IPS-18c (cell line): ENCODE measurements around the gene SCFD2.

Experiments used
- H3K4me3 ChIP-seq: 2 replicates; pipeline ENCODE4 v1.7.0; 2013; ENCODE audit warnings: low read depth, mild to moderate bottlenecking, low read length, moderate library complexity; ENCODE audit not compliant: insufficient read depth
- H3K9me3 ChIP-seq: one replicate; pipeline ENCODE4 v1.6.1; 2013; ENCODE audit warnings: mild to moderate bottlenecking, low read length, moderate library complexity; ENCODE audit not compliant: control insufficient read depth, insufficient read depth

The SCFD2 gene

GRCh38 chr4:53113431-53114225 lies 252.2 kb downstream of the SCFD2 start:
- H3K9me3 ChIP-seq: no peaks in the 10 kb centered on the region

GRCh38 chr4:53105313-53105712 lies 260.5 kb downstream of the SCFD2 start:
- H3K4me3 ChIP-seq: no peak overlapping the region
- H3K9me3 ChIP-seq: peaks cover 2% of the 10 kb centered on the region

More at GRCh38 chr4:53113431-53114225, 252.2 kb downstream of the SCFD2 start:
- H3K4me3 ChIP-seq: no peak overlapping the region

GRCh38 chr4:53103481-53103880 lies 262.4 kb downstream of the SCFD2 start:
- H3K4me3 ChIP-seq: no peak overlapping the region
- H3K9me3 ChIP-seq: peaks cover 2% of the 10 kb centered on the region

- peaks cover 2% of the 10 kb centered on the region for H3K9me3 ChIP-seq
- no peak overlapping the region for H3K4me3 ChIP-seq
Observed at GRCh38 chr4:53101191-53101581, 264.7 kb downstream of the SCFD2 start.

- Histone ChIP-seq H3K9me3 (peaks cover 2% of the 10 kb centered on the region), H3K4me3 (no peak overlapping the region)
Observed at GRCh38 chr4:53100501-53101190, 265.2 kb downstream of the SCFD2 start.

- Histone ChIP-seq H3K9me3 (no peaks in the 10 kb centered on the region), H3K4me3 (no peak overlapping the region)
Observed at GRCh38 chr4:53098681-53099121, 267.2 kb downstream of the SCFD2 start.

GRCh38 chr4:53094040-53094439 lies 271.8 kb downstream of the SCFD2 start:
- H3K9me3 ChIP-seq: no peaks in the 10 kb centered on the region

GRCh38 chr4:53089936-53090729 lies 275.7 kb downstream of the SCFD2 start:
- Histone ChIP-seq H3K9me3 (no peaks in the 10 kb centered on the region), H3K4me3 (no peak overlapping the region)

More at GRCh38 chr4:53094040-53094439, 271.8 kb downstream of the SCFD2 start:
- H3K4me3 ChIP-seq: no peak overlapping the region

- Histone ChIP-seq H3K9me3 (no peaks in the 10 kb centered on the region), H3K4me3 (no peak overlapping the region)
Observed at GRCh38 chr4:53088152-53088551, 277.7 kb downstream of the SCFD2 start.

- Histone ChIP-seq H3K9me3 (no peaks in the 10 kb centered on the region), H3K4me3 (no peak overlapping the region)
Observed at GRCh38 chr4:53076374-53076958, 289.4 kb downstream of the SCFD2 start.

GRCh38 chr4:53075162-53075785 lies 290.6 kb downstream of the SCFD2 start:
- no peaks in the 10 kb centered on the region for H3K9me3 ChIP-seq
- H3K4me3 ChIP-seq: no peak overlapping the region

- Histone ChIP-seq H3K9me3 (no peaks in the 10 kb centered on the region), H3K4me3 (no peak overlapping the region)
Observed at GRCh38 chr4:53068755-53069330, 297.0 kb downstream of the SCFD2 start.

GRCh38 chr4:53067125-53067802 lies 298.6 kb downstream of the SCFD2 start:
- no peak overlapping the region for H3K4me3 ChIP-seq
- H3K9me3 ChIP-seq: no peaks in the 10 kb centered on the region

GRCh38 chr4:53066155-53066554 lies 299.7 kb downstream of the SCFD2 start:
- Histone ChIP-seq H3K4me3 (no peak overlapping the region), H3K9me3 (no peaks in the 10 kb centered on the region)

- Histone ChIP-seq H3K9me3 (no peaks in the 10 kb centered on the region), H3K4me3 (no peak overlapping the region)
Observed at GRCh38 chr4:53064609-53065008, 301.3 kb downstream of the SCFD2 start.
